GM18858 (cell line): Measurements from ENCODE around the gene FBLN1.
"Not testable (repeated sequence)": the region's sequence is repeated elsewhere in the genome, so short reads cannot be mapped to it uniquely, and the experiment has no call there.

Experiments
- ATAC-seq: cut with Tn5 transposase; IDR thresholded peaks from one replicate; pipeline ENCODE4 v1.9.1; 2021; ENCODE audit not compliant: unreplicated experiment

FBLN1 gene

GRCh38 chr22:45582955-45583320 lies 80.3 kb downstream of the FBLN1 start:
- ATAC-seq: no peak

- no peak for ATAC-seq
These were observed 80.8 kb downstream of the FBLN1 start for GRCh38 chr22:45583504-45583903.

- ATAC-seq: no peak
These were observed 81.5 kb downstream of the FBLN1 start for GRCh38 chr22:45584121-45584570.

GRCh38 chr22:45584621-45585436 lies 82.1 kb downstream of the FBLN1 start:
- no peak for ATAC-seq

- ATAC-seq: no peak
These were observed 82.7 kb downstream of the FBLN1 start for GRCh38 chr22:45585437-45585755.

GRCh38 chr22:45585946-45586540 lies 83.4 kb downstream of the FBLN1 start:
- no peak for ATAC-seq

GRCh38 chr22:45586651-45587405 lies 84.1 kb downstream of the FBLN1 start:
- no peak for ATAC-seq

GRCh38 chr22:45587638-45588505 lies 85.2 kb downstream of the FBLN1 start:
- ATAC-seq: no peak

- ATAC-seq: no peak
These were observed 86.9 kb downstream of the FBLN1 start for GRCh38 chr22:45589556-45589955.

- no peak for ATAC-seq
These were observed 87.6 kb downstream of the FBLN1 start for GRCh38 chr22:45590262-45590661.

GRCh38 chr22:45591633-45592213 lies 89.0 kb downstream of the FBLN1 start:
- not testable (repeated sequence) for ATAC-seq

GRCh38 chr22:45594123-45594941 lies 91.6 kb downstream of the FBLN1 start:
- ATAC-seq: no peak

- ATAC-seq: no peak
These were observed 94.9 kb downstream of the FBLN1 start for GRCh38 chr22:45597460-45598192.

GRCh38 chr22:45598596-45599217 lies 96.0 kb downstream of the FBLN1 start:
- no peak for ATAC-seq

- ATAC-seq: no peak
These were observed 97.3 kb downstream of the FBLN1 start for GRCh38 chr22:45599836-45600577.

GRCh38 chr22:45600790-45601730 lies 98.4 kb downstream of the FBLN1 start:
- ATAC-seq: no peak
